Stromal cell of bone marrow (primary cell): ENCODE results near the gene MDFI.
A peak's percentile ranks its signal among the peaks of the same experiment; 100 is the strongest.

Source experiments
- DNase-seq: peaks from one replicate; pipeline ENCODE4 v3.0.0-alpha.2; 2012; ENCODE audit warnings: low read depth

Gene MDFI, protein sequence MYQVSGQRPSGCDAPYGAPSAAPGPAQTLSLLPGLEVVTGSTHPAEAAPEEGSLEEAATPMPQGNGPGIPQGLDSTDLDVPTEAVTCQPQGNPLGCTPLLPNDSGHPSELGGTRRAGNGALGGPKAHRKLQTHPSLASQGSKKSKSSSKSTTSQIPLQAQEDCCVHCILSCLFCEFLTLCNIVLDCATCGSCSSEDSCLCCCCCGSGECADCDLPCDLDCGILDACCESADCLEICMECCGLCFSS

DNA sequence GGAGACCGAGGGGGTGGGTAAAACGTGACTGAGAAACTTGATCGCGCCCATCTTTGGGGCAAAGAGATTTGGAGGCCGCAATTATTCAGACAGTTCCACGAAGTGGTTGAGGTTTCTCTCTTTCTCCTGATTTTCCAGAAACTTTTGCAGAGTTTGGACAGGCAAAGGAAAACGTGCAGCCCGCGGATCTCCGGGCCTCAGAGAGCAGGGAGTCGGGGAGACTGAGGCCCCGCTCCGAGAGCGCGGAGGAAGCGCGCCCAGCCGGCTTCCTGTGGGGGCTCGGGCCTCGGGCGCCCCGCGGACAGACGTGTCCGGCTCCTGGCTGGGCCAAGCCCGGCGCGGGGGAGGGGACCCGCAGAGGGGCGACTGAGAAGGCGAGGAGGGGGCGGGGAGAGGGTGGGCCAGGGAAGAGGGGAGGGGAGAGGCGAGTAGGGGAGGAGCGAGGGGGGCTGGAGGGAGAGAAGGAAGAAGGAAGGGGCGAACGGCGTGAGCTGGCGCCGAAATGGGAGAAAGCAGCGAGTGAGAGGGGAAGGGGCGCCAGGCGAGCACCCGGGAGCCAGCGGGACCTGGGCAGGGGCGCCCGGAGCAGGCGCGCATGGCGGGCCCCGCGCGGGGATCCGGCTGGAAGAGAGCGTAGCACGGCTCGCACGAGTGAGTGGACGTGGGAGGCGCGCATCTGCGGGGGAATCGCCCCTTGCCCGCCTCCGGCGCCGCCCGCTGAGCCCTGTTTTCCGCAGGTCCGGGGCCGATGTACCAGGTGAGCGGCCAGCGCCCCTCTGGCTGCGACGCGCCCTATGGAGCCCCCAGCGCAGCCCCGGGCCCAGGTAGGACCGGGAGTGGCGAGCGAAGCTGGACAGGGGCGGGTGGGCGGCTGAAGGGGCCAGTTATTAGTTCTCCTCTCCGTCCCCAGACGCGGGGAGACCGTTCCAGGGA, at the start of gene MDFI:
TSS of gene MDFI (plus strand) at position 467 of the 933 bp plus-strand sequence. CDS start at position 749, 282 bp downstream.
- DNase-seq = no peak

DNA sequence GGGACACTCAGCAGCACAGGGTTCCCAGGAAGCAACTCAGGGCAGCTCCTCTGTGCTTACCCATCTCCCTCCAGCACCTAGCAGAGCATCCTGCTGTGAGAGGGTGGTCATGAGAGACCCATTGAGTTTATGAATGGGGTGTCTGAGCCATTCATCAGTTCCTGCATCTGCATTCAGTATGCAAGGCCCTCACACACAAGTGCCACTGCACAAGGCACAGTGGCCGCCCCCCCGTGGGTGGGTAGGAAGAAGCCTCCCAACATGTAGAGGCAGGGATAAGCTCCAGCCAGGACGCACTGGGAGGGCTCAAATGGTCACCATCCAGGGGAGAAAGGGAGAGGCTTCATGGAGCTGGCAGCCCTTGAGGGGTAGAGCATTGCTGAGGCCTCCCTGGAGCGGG, 49.0 kb upstream of the MDFI start:
- DNase-seq = no peak

DNA sequence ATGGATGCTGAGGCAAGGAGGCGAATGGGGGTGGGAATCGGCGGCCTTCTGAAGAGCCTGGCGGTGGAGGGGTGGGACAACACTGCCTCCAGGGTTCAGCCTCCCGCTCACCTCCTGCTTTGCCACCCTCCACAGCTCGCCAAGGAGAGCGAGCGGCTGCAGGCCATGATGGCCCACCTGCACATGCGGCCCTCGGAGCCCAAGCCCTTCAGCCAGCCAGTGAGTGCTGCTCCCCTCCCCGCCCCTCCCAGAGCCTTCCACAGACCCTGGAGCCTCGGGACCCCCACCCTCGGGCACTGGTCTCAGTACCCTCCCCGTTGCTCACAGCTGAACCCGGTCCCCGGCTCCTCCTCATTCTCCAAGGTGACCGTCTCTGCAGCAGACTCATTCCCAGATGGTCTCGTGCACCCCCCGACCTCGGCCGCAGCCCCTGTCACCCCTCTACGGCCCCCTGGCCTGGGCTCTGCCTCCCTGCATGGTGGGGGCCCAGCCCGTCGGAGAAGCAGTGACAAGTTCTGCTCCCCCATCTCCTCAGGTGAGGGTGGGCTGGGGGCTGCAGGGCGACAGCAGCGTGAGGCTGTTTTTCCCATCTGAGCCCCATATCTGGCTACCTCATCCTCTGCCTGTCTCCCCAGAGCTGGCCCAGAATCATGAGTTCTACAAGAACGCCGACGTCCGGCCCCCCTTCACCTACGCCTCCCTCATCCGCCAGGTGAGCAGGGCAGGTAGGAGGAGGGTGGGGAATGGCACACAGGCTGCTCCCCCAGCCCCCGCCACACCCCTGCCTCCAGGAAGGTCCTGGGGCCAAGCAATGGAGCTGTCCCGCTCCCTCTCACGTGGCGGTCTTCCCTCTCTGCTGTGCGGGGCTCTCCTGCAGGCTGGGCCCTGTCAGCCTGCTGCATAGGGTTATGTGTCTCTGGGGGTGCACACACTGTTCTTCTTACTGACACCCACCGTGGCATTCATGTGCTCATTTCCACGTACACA, 48.3 kb upstream of the MDFI start:
- no peak for DNase-seq

DNA sequence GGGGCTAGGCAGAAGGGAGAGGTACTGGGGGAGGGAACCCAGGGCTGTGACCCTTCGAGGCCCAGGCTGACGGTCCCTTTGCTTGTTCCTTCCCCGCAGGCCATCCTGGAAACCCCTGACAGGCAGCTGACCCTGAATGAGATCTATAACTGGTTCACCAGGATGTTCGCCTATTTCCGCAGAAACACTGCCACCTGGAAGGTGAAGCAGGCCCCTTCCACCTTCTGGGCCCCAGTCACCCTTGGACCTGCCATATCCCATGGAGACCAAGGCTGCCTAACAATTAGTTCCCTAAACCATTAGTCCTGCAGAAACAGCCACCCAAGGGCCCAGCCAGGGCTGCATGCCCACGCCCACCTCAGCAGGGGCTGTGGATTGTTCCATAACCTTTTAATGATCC, 47.1 kb upstream of the MDFI start:
- DNase-seq = no peak

DNA sequence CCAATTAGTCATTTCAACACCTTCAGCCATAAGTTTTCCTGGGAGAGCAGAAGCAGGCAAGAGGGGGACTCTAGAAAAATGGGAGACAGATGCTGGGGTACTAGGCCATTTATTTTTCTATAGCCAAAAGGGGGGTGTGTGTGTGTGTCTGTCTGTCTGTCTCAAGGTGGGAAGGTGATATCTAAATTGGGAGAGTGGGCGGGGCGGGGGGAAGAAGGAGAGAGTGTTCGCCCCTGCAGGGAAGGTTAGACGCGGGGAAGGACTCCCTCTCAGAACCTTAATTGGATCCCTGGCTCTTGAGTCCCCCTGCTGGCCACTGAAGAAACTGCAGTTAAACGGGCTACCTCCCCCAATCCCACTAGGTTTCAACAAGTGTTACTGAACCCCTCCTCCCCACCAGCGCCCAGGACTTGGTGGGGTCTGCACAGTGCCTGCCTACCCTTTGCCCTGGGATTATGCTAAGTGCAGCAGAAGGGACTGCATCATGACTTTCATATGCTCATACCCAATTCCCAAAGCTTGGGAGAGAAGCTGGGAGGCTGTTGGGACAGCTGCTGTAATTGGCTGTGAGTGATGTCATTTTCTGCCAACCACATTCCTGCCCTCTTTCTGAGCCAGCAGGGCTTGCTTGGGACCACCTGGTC, 46.3 kb upstream of the MDFI start:
- DNase-seq = peak; percentile 23

DNA sequence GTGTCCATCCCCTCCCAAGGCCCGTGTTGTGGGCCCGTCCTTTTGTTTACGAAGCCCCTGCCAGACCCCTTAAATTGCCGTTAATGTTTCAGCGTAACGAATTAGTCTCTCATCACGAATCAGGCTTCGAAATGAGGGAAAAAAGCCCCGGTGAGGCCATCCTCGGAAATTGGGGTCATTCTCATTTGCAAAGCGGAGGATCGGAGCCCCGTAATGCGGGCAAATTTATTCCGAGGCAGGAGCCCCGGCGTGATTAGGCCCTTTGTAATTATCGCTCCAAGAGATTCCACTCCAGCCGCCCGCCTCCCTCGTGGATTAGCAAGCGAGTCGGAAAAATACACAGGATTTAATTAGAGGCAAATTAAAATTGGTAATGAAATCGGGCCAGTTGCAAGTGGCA, 44.9 kb upstream of the MDFI start:
- no peak for DNase-seq

DNA sequence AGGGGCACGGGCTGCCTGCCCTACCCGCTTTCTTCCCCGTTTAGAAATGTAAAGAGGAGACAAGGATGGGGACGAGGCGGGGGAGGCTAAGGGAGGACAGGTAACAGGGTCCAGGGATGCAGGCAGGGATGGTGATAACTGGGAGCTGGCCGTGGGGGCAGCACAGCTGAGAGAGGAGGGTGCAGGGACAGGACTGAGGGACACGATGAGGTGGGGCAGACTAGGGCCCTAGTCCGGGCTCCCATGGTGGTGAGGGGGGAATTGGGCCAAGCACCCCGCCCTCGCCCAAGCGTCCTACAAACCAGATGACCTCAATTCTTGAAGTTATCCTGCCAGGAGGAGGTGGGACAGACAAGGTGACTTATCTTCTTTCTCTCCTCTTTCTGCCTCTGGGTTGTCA, 44.4 kb upstream of the MDFI start:
- DNase-seq = no peak

DNA sequence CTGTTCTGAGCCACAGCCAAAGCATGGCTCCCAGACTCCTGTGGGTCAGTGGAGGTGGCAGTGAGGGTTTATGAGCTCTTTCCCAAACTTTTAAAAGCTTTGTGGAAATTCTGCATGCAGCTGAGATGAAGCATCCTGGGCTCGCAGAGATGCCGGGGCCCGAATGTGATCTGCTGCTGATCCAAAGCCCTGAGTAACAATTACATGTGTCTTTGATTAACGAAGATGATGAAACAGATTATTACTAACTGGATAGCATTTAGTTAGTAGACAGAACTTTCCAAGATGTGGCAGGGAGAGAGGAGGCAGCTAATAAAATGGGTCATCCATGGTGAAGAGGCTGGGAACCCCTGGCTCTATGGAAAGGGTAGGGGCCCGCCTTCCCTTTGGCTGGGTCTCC, 43.9 kb upstream of the MDFI start:
- no peak for DNase-seq

DNA sequence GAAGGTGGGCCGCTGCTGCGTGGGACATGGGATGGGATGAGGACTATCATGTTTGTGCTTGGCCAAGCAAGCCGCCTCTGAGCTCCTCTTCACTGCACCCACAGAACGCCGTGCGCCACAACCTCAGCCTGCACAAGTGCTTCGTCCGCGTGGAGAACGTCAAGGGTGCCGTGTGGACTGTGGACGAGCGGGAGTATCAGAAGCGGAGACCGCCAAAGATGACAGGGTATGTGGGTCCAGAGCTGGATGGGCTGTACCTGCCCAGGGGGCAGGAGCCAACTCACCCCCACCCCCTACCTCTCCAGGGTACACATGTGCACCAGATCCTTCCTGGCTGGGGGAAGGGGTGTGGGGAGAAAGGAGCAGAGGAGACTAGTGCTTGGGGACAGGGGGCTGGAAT, 43.5 kb upstream of the MDFI start:
- no peak for DNase-seq

DNA sequence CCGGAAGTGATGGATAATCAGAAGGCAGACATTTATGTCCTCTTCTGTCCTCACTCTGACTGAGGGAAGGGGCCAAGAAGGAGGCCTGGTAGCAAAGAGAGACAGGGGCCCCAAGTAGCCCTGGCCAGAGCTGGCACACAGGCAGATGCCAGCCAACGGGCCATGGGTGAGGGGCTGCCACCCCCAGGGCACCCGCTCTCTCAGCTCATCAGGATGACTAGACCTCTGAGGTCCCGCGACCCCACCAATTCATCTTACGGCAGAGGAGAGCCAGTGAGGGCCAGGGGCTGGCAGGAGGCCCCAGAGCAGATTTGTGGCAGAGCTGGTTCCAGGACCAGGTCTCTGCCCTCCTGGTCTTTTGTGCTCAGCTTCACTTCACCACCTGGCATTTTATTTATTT, 43.1 kb upstream of the MDFI start:
- DNase-seq = no peak

DNA sequence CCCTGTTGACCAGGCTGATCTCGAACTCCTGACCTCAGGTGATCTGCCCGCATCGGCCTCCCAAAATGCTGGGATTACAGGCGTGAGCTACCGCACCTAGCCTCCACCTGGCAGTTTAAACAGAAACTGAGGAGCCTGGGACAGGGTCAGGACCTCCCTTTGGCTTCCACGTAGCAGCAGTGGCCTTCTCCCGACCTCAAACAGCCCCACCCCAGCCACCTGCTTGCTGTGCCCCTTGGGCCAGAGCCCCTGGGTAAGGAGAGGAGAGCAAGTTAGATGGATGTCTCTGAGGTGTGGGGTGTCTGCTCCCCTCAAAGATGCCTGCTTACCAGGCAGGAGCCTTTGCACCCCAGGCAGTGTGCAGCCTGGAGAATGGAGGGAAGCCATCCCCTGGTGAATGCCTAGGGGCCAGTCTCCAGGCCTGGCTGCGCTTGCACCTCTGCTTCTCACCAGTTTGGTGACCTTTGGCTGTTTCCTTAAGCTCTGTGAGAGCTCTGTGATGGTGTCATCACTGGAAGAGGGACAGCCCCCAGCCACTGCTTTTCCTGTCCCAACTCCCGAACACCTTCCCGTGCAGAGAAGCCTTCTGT, 42.1 kb upstream of the MDFI start:
- no peak for DNase-seq

DNA sequence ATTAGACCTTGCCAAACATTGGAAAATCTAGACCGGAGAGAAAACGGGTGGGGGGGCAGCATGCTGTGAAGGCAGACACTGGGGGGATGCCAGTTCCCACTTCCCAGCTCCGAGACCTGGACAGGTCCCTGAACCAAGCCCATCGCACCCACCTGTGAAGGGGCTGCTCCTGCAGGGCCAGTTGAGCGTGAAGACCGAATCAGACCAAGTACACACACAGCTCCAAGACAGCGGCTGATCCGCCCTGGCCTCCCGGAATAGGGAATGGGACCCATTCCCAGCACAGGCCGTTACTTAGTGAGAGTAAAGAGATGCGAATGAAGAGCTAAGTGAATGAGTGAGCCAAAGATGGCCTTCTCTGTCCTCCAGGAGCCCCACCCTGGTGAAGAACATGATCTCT, 41.5 kb upstream of the MDFI start:
- DNase-seq = no peak

DNA sequence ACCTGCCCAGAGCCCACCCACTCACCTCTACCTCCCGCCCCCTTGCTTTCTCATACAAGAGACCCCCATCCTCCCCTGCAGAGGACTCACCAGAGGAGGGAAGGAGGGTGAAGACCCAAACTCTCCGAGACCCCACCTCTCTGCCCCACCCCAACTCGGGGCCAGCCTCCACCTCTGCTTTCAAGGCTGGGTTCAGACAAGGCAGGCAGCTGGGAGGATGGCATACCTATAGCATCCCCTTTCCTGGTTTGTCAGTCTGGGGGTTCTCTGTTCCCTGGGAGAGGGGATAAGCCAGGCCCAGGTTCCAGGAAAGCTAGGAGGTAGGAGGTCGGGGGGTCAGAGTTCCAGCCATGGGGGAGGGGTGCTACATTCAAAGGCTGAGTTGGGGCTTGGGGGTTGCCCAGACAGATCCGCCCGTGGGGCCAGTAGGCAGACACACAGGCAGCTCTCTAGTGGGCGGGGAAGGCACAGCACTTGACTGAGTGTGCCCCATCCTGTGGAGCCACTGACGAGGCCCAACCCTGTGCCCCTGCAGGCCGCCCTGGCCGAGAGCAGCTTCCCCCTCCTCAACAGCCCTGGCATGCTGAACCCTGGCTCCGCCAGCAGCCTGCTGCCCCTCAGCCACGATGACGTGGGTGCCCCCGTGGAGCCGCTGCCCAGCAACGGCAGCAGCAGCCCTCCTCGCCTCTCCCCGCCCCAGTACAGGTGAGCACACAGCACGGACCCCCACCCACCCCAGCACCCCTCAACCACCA, 40.8 kb upstream of the MDFI start:
- DNase-seq = no peak

DNA sequence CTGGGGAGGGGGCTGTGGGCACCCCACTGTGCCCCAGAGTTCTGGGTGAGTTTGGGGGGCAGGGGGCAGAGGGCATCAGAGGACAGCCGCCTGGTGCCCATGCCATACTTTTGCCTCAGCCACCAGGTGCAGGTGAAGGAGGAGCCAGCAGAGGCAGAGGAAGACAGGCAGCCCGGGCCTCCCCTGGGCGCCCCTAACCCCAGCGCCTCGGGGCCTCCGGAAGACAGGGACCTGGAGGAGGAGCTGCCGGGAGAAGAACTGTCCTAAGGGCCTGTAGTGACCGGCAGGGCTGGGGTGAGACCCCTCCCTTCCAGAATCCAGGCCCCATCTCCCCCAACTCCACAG, 39.6 kb upstream of the MDFI start:
- no peak for DNase-seq

DNA sequence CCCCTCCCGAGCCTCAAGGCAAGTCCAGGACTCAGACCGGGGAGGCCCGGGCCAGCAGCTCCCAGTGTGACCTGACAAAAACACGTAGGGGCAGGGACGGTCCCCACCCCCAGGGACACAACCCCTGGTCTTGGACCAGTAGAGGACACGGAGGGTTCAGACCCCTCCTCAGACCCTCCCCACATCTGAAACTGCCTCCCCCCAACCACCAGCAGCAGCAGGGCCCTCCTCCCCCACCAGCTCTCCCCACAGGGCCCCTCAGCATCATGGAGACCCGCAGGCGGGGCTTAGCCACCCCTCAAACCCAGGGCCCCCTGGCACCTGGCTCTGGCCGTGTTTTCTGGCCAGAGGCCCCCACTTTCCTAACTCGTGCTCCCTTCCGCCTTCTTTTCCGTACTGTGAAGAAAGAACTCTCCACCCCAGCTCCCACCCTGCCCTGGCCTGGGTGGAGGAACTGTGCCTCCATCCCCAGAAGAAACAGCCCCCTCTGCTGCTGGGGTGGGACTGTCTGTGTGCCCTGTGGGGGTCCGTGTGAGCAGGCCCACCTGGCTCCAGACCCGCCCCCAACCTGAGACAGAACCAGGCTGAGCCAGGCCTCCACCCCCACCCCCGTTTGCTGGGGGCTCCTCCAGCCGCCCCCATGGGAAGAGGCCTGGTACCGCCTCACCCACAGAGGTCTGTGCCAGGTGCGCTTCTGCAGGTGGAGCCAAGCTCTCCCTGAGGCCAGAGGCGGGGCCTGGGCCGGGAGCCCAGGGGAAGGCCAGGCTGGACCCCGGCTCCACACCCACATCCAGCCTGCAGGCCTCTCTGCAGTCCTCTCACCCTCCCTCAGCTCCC, 39.0 kb upstream of the MDFI start:
- no peak for DNase-seq

DNA sequence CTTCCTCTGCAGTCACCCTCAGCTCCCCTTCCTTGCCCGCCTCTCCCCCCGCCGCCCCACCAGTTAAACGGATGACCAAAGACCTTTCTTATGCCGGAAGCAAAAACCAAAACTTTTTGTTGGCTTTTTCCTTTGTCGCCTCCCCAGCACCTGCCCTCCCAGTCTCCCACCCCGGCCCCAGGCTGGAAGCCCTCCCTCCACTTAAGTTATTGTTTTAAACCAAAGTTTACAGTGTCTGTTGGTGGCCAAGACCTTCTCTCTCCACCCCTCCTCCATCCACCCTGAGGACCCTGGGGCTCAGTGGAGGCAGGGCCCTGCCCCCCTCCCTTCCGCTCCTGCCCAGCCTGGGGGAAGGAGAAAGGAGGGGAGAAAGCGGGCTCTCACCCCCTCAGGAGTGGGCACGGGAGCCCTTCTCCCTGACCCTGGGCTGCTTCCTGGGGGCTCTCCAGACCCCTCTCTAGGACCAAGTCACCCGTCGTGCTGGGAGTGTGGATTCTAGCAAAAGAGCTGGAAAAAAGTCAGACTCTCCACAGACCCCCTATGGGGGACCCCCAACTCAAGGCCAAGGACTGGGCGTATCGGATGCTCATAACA, 38.3 kb upstream of the MDFI start:
- no peak for DNase-seq

DNA sequence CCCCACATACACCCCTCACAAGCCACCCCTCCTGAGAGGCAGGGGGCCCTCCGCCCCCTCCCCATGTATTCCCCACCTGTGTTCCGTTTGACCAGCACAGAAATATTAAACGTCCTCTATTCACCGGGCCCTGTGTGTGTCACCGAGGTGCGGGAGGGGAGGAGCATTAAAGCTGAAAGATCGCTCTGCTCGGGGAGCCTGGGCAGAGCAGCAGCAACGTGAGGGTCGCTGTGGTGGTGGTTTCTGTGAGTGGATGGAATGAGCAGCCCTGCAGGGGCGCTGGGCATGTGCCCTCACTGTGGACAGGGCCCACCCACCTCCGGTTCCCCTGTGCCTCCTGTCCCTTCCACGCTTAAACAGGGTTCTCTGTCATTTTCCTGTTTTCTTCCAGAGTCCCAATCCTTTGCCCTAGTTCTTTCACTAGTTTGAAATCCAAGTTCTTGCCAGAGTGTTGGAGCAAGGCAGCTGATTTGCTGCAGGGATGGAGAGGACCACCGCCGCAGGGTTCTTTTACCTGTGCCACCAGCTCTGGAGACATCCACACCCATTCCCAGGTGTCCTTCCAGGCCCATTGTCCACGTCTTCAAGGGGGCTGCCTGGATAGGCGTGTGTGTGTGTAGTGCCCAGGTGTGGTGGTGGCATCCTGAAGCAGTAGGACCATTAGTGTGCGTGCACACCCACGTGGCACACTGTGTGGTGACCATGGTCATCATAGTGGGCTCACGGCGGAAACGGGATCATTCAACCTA, 37.6 kb upstream of the MDFI start:
- no peak for DNase-seq

DNA sequence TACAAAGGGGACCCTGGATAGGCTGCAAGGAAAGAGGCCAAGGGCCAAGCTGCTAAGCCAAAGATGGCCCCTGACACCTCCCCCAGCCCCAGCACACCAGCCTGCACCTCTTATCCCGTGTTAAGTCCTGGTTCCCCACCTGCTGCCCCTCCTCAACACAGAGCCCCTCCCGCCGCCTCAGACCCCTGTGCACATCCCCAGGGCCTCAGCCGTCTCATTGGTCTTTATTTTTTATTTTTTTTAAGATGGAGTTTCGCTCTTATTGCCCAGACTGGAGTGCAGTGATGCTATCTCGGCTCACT, 37.1 kb upstream of the MDFI start:
- no peak for DNase-seq

DNA sequence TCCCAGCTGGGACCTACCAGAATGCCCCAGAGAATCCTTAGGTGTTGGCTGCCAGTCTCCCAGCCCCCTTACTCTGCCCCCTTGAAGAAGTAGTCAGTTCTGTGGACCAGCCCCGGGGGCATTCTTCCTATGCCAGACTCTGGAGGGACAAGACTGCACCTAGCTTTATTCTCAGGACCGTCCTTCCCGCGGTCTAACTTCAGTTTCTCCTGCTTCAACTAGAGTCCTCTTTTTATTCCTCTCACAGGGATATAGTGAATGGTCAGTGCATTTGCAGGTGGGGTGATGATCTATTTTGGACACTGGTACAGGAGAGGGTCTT, 35.9 kb upstream of the MDFI start:
- DNase-seq = no peak
